Astrocyte (in vitro differentiated cells and primary cell): Measurements from ENCODE around the gene PLA2G4D. TPM values are rescaled to one million over a fixed set of nuclear protein-coding genes. Genes with fewer than 3 reads are reported as not detected.

Source experiments
- DNase-seq: peaks from one replicate; pipeline ENCODE4 v3.0.0-alpha.2; 2010; ENCODE audit warnings: low read depth
- FAIRE-seq: peaks from 2 replicates; lab custom pipeline; 2011; peaks lifted over from hg19 to GRCh38; lab: Jason Lieb, UNC
- H2AFZ ChIP-seq: 2 replicates; pipeline ENCODE4 v1.6.0; 2012; ENCODE audit warnings: low read depth, low read length, inconsistent platforms
- H3K27ac ChIP-seq: 2 replicates; pipeline ENCODE4 v1.5.1; 2011; ENCODE audit warnings: low read depth, low read length, inconsistent platforms
- H3K27me3 ChIP-seq: 2 replicates; pipeline ENCODE4 v1.6.0; 2011; ENCODE audit warnings: low read length, inconsistent platforms; ENCODE audit not compliant: insufficient read depth
- H3K36me3 ChIP-seq: 2 replicates; pipeline ENCODE4 v1.5.1; 2011; ENCODE audit warnings: low read length, inconsistent platforms; ENCODE audit not compliant: insufficient read depth
- H3K4me1 ChIP-seq: 2 replicates; pipeline ENCODE4 v1.5.1; 2011; ENCODE audit warnings: low read length, inconsistent platforms; ENCODE audit not compliant: insufficient read depth
- H3K4me2 ChIP-seq: 2 replicates; pipeline ENCODE4 v1.6.0; 2012; ENCODE audit warnings: low read length, inconsistent platforms
- H3K4me3 ChIP-seq: 2 replicates; pipeline ENCODE4 v1.5.1; 2011; ENCODE audit warnings: low read depth, mild to moderate bottlenecking, low read length, inconsistent platforms; ENCODE audit not compliant: insufficient read depth
- H3K79me2 ChIP-seq: 2 replicates; pipeline ENCODE4 v1.6.0; 2012; ENCODE audit warnings: mild to moderate bottlenecking, low read length, inconsistent platforms; ENCODE audit not compliant: insufficient read depth
- H3K9ac ChIP-seq: 2 replicates; pipeline ENCODE4 v1.6.0; 2012; ENCODE audit warnings: mild to moderate bottlenecking, low read length, inconsistent platforms
- H3K9me3 ChIP-seq: 2 replicates; pipeline ENCODE4 v1.5.1; 2012; ENCODE audit warnings: low read depth, mild to moderate bottlenecking, low read length, inconsistent platforms; ENCODE audit not compliant: insufficient read depth
- H4K20me1 ChIP-seq: 2 replicates; pipeline ENCODE4 v1.6.0; 2012; ENCODE audit warnings: low read length, inconsistent platforms; ENCODE audit not compliant: insufficient read depth
- H3K27ac Mint-ChIP-seq: one replicate; pipeline ENCODE4 v1.8.0; 2021; ENCODE audit warnings: mild to moderate bottlenecking, mixed read lengths; ENCODE audit not compliant: unreplicated experiment
- H3K27me3 Mint-ChIP-seq: one replicate; pipeline ENCODE4 v1.8.0; 2021; ENCODE audit warnings: low read depth, mixed read lengths; ENCODE audit not compliant: unreplicated experiment
- H3K36me3 Mint-ChIP-seq: one replicate; pipeline ENCODE4 v1.8.0; 2021; ENCODE audit warnings: low read depth, mixed read lengths; ENCODE audit not compliant: unreplicated experiment
- H3K4me1 Mint-ChIP-seq: one replicate; pipeline ENCODE4 v1.8.0; 2021; ENCODE audit warnings: low read depth, mixed read lengths; ENCODE audit not compliant: unreplicated experiment
- H3K4me3 Mint-ChIP-seq: one replicate; pipeline ENCODE4 v1.8.0; 2021; ENCODE audit warnings: mild to moderate bottlenecking, moderate library complexity, mixed read lengths; ENCODE audit not compliant: unreplicated experiment
- H3K9me3 Mint-ChIP-seq: one replicate; pipeline ENCODE4 v1.8.0; 2021; ENCODE audit warnings: mild to moderate bottlenecking, mixed read lengths; ENCODE audit not compliant: unreplicated experiment
- EZH2 ChIP-seq: IDR thresholded peaks from 2 replicates; pipeline ENCODE4 v1.6.1; 2012; ENCODE audit warnings: mild to moderate bottlenecking, low read length, inconsistent platforms; ENCODE audit not compliant: insufficient read depth
- total RNA-seq: library from RNA; stranded (reverse); gene quantifications from 2 replicates; pipeline ENCODE4 v1.2.1, GENCODE V29; 2021
- TF ChIP-seq, protein P1 (sequence below): IDR thresholded peaks from 2 replicates; pipeline ENCODE4 v1.5.1; 2011; ENCODE audit warnings: low read depth, mild to moderate bottlenecking, inconsistent platforms, low read length, moderate library complexity; ENCODE audit not compliant: insufficient read depth

PLA2G4D gene
- total RNA-seq, 1 donor from 2014 or later, result not detected

- Mint-ChIP-seq H3K9me3 (peaks cover 13% of the 10 kb centered on the region), H3K4me3 (no peak overlapping the region), H3K27me3 (peaks cover 20% of the 10 kb centered on the region), H3K36me3 (no peaks in the 10 kb centered on the region), H3K4me1 (no peaks in the 10 kb centered on the region), H3K27ac (no peak overlapping the region)
- DNase-seq (no peak), FAIRE-seq (no peak)
- Histone ChIP-seq H3K4me1 (no peaks in the 10 kb centered on the region), H3K27ac (no peak overlapping the region), H3K9ac (no peak overlapping the region), H3K36me3 (no peaks in the 10 kb centered on the region), H3K4me2 (no peak overlapping the region), H3K27me3 (peaks cover 11% of the 10 kb centered on the region), H2AFZ (no peak overlapping the region), H3K79me2 (no peaks in the 10 kb centered on the region), H3K9me3 (no peaks in the 10 kb centered on the region), H4K20me1 (no peaks in the 10 kb centered on the region), H3K4me3 (no peak overlapping the region)
- TF ChIP-seq EZH2, result no peak
- TF ChIP-seq, protein P1, sequence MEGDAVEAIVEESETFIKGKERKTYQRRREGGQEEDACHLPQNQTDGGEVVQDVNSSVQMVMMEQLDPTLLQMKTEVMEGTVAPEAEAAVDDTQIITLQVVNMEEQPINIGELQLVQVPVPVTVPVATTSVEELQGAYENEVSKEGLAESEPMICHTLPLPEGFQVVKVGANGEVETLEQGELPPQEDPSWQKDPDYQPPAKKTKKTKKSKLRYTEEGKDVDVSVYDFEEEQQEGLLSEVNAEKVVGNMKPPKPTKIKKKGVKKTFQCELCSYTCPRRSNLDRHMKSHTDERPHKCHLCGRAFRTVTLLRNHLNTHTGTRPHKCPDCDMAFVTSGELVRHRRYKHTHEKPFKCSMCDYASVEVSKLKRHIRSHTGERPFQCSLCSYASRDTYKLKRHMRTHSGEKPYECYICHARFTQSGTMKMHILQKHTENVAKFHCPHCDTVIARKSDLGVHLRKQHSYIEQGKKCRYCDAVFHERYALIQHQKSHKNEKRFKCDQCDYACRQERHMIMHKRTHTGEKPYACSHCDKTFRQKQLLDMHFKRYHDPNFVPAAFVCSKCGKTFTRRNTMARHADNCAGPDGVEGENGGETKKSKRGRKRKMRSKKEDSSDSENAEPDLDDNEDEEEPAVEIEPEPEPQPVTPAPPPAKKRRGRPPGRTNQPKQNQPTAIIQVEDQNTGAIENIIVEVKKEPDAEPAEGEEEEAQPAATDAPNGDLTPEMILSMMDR, result no peak
Observed at GRCh38 chr15:42032376-42033213, 61.8 kb downstream of the PLA2G4D start.

DNA sequence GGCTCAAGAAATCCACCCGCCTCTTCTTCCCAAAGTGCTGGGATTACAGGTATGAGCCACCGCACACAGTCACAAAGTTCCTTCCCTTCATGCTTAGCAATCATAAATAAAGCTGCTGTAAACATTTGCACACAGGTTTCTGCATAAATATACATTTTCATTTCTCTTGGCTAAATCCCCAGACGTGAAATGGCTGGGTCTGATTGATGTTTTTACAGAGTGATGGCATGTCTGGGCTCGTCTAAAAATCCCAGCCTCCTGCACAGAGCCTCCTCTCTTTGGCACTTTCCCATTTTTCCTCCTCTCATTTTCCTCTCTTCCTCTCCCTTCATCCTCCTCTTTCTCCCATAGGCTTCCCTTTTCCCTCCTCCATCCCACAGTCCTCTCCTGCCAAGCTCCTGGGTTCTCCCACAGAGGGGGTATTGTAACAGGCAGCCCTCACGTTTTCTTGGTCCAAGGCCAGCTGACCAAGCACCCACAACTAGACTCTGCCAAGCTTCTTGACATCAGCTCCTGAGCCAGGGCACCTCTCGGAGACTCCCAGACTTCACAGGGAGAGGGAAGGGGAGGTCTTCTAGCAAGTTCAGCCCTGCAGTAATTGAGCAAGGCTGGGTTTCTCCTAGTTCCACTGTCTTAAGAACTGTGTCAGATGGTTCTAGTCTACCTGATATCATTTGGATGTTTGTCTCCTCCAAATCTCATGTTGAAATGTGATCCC, 63.0 kb downstream of the PLA2G4D start:
- no peaks in the 10 kb centered on the region for H4K20me1 ChIP-seq
- no peaks in the 10 kb centered on the region for H3K36me3 ChIP-seq
- H3K4me3 ChIP-seq, result no peak overlapping the region
- peaks cover 17% of the 10 kb centered on the region for H3K27me3 ChIP-seq
- DNase-seq, result no peak
- no peaks in the 10 kb centered on the region for H3K79me2 ChIP-seq
- Mint-ChIP-seq H3K27me3 (peaks cover 26% of the 10 kb centered on the region), H3K36me3 (no peaks in the 10 kb centered on the region), H3K4me3 (no peak overlapping the region), H3K9me3 (peaks cover 14% of the 10 kb centered on the region), H3K27ac (no peak overlapping the region), H3K4me1 (no peaks in the 10 kb centered on the region)
- H2AFZ ChIP-seq, result no peak overlapping the region
- no peaks in the 10 kb centered on the region for H3K9me3 ChIP-seq
- no peak overlapping the region for H3K9ac ChIP-seq
- TF ChIP-seq EZH2, result no peak
- TF ChIP-seq, protein P1, result no peak
- FAIRE-seq, result no peak
- no peak overlapping the region for H3K4me2 ChIP-seq
- no peak overlapping the region for H3K27ac ChIP-seq
- H3K4me1 ChIP-seq, result no peaks in the 10 kb centered on the region
